HG03103 (cell line): ENCODE measurements around the gene NBPF3.
"Not testable (repeated sequence)": the region's sequence is repeated elsewhere in the genome, so short reads cannot be mapped to it uniquely, and the experiment has no call there.

Experiments used
- ATAC-seq: cut with Tn5 transposase; IDR thresholded peaks from one replicate; pipeline ENCODE4 v1.9.1; 2021; ENCODE audit warnings: low read depth; ENCODE audit not compliant: unreplicated experiment

Gene NBPF3

GRCh38 chr1:21439721-21440629 is at the start of gene NBPF3:
Gene NBPF3, plus strand, starts transcription at chr1:21440137. Its CDS starts 4,950 bp downstream, at chr1:21445087.
- ATAC-seq = peak; percentile 73

GRCh38 chr1:21391497-21391896 is 48.4 kb upstream of the NBPF3 start:
- ATAC-seq = no peak

GRCh38 chr1:21392587-21393263 is 47.2 kb upstream of the NBPF3 start:
- no peak for ATAC-seq

- ATAC-seq = no peak
Observed at GRCh38 chr1:21396516-21396915, 43.4 kb upstream of the NBPF3 start.

- no peak for ATAC-seq
Observed at GRCh38 chr1:21397813-21398188, 42.1 kb upstream of the NBPF3 start.

GRCh38 chr1:21401726-21402346 is 38.1 kb upstream of the NBPF3 start:
- not testable (repeated sequence) for ATAC-seq

- no peak for ATAC-seq
Observed at GRCh38 chr1:21406659-21407058, 33.3 kb upstream of the NBPF3 start.

GRCh38 chr1:21409897-21410296 is 30.0 kb upstream of the NBPF3 start:
- not testable (repeated sequence) for ATAC-seq

GRCh38 chr1:21414015-21414414 is 25.9 kb upstream of the NBPF3 start:
- ATAC-seq = no peak

- ATAC-seq = not testable (repeated sequence)
Observed at GRCh38 chr1:21420378-21420777, 19.6 kb upstream of the NBPF3 start.

GRCh38 chr1:21421307-21421706 is 18.6 kb upstream of the NBPF3 start:
- not testable (repeated sequence) for ATAC-seq

- ATAC-seq = not testable (repeated sequence)
Observed at GRCh38 chr1:21427798-21428480, 12.0 kb upstream of the NBPF3 start.

- not testable (repeated sequence) for ATAC-seq
Observed at GRCh38 chr1:21428481-21429073, 11.4 kb upstream of the NBPF3 start.

GRCh38 chr1:21429210-21429609 is 10.7 kb upstream of the NBPF3 start:
- not testable (repeated sequence) for ATAC-seq

GRCh38 chr1:21430875-21431274 is 9.1 kb upstream of the NBPF3 start:
- not testable (repeated sequence) for ATAC-seq

GRCh38 chr1:21434394-21434793 is 5.5 kb upstream of the NBPF3 start:
- ATAC-seq = no peak

GRCh38 chr1:21435646-21436487 is 4.1 kb upstream of the NBPF3 start:
- ATAC-seq = no peak

GRCh38 chr1:21436488-21437340 is 3.2 kb upstream of the NBPF3 start:
- ATAC-seq = no peak

- no peak for ATAC-seq
Observed at GRCh38 chr1:21437341-21437640, 2.6 kb upstream of the NBPF3 start.
